HG03103 (cell line): Measurements from ENCODE around the gene SRSF3.
"Not testable (repeated sequence)": the region's sequence is repeated elsewhere in the genome, so short reads cannot be mapped to it uniquely, and the experiment has no call there.

Experiments used
- ATAC-seq: cut with Tn5 transposase; IDR thresholded peaks from one replicate; pipeline ENCODE4 v1.9.1; 2021; ENCODE audit warnings: low read depth; ENCODE audit not compliant: unreplicated experiment

Gene SRSF3

DNA sequence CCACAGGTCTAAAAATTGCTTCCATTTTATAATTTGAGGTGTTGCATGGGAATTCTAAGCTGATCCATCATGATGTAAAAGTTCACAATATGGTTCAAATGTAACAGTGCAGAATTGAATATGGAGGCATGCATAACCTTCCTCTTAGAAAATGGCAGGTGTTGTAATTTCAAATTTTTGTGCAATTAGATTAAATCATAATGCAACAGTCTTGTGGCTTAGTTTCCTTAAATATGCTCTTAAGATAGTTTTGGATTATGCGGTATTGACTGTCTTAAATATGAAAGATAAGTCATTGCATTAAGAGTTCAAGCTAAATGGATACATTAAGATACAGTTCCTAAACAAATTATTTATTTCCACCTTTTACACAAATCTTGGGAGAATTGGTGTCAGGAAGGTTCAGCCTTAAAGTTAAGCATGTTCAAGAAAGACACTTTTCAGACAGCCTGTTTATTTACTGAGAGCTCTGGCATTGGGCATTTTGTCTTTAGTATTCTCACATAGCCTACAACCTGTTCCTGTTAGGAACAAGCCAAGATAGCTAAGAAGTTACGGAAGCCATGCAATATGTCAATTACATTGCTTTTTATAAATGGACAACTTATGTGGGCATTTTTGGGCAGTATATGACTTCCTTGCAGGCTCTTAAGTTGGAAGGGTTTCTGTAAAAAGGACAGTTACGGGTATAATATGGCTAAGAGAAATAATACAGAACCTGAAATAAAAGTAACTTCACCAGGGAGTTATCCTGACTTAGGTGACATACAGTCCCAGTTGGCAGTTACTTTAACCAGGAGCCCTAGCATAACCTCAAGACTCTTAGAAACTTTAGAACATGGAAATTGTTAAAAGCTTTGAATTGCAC, 9.3 kb downstream of the SRSF3 start:
- ATAC-seq: no peak

DNA sequence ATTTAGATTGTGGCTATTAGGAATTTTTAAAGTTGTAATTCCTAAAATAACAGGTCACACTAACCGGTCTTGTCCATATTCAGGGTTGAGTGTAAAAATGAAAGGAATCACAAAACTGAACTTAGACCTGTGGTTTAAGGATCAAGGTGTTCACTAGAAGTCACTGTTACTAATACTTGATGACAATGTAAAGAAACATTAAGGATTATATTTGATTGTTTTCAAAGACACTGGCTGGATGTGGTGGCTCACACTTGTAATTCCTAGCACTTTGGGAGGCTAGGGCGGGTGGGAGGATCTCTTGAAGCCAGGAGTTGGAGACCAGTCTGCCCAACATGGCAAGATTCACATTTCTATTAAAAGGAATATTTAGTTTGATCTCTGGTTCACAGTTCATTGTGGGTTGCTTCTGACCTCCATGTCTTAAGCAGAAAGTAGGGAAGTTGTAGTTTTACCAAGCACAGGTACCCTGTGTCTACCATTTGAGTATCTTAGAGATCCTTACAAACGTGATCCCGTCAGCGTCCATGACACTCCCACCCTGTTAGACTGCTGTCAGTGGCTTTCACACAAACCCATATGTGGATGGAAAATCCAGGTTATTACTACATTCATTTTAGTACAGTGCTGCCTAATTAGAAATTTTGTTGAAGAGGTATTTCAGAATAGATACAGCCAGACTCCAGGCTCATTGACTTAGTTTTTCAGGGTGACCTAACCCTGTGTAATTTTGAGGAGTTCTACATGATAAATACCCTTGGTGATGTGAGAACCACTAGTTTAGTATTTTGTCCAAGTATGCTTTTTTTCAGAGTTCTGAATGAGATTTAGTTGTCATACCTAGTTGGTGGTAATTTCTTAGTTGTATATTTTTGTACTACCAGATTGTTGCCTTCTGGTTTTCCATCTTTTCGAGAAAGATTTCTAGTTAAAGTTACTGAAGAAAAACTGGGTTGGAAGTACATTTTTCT, 10.2 kb downstream of the SRSF3 start:
- no peak for ATAC-seq

DNA sequence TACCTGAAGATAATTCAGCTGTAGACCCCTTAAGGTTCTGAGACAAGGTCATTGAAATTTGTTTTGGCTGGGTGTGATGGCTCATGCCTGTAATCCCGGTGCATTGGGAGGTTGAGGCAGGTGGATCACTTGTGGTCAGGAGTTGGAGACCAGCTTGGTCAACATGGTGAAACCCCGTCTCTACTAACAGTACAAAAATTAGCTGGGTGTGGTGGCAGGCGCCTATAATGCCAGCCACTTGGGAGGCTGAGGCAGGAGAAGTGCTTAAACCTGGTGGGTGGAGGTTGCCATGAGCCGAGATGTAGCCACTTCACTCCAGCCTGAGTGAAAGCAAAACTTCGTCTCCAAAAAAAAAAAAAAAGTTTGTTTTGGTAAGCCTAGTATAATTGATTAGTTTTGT, 11.0 kb downstream of the SRSF3 start:
- no peak for ATAC-seq

DNA sequence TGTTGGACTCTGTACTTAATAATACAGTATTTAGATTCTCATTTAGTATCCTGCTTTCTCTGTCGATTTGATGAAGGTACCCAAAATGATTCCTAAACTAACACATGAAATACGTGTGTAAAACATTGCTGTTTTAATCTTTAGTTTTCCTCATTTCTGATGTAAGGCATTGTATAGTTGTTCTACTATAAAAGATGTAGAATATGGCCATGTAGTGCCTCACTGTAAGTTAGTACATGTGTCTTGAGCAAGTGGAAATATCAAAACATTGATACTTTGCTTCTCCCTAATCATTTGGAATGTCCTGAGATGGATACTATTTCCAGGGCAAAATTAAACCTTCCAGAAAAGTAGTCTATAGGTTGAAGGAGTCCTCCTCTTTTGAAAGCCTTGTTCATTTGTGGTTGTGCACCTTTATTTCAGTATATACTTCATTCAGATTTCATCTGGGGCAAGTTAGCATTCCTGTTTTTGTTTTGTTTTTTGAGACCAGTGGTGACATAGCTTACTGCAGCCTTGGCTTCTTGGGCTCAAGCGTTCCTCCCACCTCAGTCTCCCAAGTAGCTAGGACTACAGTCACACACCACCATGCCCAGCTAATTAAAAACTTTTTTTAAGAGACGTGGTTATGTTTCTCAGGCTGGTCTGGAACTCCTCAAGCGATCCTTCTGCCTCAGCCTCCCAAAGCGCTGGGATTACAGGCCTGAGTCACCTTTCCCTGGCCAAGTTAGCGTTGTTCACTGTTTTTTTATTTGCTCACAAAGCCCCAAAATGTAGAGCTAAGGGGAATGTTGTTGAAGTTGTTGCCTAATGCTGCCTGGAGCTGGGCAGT, 11.6 kb downstream of the SRSF3 start:
- no peak for ATAC-seq

DNA sequence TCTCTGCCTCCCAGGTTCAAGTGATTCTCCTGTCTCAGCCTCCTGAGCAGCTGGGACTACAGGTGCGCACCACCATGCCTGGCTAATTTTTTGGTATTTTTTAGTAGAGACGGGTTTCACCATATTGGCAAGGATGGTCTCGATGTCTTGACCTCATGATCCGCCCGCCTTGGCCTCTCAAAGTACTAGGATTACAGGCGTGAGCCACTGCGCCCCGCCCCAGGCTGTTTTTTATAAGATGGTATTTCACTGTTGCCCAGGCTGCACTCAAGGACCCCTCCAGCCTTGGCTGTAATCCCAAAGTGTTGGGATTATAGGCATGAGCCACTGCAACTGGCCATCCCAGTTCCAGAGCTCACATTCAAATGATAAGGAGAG, 13.1 kb downstream of the SRSF3 start:
- ATAC-seq: not testable (repeated sequence)

DNA sequence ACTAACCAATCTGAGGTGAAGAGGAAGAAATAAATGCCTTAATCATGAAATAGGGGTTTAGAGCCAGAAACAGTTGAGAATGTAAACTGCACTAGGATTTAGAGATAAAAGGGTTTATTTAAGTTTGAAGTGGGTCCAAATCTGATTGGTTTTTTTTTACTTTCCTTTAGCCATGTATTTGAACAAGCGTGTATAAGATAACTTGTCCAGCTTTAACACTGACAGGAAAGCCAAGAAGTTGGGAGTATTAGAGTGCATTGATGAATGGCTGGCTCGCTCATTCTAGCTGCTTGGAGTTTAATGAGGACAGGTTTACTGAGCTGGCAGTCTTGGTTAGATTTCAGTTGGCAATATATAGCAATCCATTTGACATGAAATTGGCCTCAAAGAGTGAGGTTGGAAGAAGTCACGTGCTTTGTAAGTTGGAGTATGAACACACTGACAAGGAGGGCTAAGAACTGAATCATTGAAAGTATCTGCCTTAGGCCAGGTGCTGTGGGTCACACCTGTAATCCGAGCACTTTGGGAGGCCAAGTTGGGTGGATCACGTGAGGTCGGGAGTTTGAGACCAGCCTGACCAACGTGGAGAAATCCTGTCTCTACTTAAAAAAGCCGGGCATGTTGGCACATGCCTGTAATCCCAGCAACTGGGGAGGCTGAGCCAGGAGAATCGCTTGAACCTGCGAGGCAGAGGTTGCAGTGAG, 13.7 kb downstream of the SRSF3 start:
- ATAC-seq: no peak

DNA sequence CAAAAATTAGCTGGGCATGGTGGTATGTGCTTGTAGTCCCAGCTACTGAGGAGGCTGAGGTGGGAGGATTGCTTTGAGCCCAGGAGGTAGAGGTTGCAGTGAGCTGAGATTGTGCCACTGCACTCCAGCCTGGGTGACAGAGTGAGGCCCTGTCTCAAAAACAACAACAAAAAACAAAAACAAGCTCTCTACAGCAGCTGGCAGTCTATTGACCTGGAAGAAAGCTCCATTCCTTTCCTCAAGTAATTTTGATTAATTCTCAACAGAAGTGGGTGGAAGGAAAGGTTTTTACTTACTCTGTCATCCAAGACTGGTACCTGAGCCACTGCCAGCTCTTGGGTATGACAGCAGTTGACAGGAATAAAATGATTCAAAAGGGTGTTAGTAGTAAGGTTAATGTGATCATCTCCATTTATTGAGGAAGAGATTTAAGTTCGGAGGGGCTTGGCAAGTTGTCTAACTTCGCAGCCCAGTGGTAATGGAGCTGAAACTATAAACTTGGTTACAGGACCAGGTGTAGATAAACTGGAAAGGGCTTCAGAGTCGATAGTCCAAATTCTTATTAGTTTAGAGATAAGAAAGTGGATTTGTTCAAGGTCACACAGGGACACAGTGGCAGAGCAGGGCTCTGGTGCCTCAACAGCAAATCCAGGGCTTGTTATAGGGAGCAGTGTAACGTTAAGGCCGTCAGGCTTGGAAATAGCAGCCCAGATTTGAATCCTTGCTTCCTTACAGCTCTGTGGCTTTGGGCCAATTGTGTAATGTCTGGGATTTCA, 14.8 kb downstream of the SRSF3 start:
- no peak for ATAC-seq

DNA sequence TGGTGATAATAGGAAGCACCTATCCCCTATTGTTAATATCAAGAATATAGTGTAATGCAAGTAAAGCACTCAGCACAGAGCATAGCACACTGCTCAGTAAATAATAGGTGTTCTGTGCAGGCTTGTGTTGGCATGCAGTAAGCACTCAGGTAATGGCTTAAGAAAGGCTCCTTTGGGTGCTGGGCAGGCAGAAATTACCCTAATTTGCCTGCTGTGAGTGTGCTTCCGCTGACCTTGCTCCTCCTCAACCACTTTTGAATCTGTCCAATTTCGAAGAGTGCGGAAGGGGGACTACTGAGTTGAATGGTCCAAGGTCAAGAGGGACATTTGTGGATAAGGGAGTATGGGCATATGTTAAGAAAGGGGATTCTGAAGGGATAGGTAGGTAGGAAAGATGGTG, 15.4 kb downstream of the SRSF3 start:
- no peak for ATAC-seq

DNA sequence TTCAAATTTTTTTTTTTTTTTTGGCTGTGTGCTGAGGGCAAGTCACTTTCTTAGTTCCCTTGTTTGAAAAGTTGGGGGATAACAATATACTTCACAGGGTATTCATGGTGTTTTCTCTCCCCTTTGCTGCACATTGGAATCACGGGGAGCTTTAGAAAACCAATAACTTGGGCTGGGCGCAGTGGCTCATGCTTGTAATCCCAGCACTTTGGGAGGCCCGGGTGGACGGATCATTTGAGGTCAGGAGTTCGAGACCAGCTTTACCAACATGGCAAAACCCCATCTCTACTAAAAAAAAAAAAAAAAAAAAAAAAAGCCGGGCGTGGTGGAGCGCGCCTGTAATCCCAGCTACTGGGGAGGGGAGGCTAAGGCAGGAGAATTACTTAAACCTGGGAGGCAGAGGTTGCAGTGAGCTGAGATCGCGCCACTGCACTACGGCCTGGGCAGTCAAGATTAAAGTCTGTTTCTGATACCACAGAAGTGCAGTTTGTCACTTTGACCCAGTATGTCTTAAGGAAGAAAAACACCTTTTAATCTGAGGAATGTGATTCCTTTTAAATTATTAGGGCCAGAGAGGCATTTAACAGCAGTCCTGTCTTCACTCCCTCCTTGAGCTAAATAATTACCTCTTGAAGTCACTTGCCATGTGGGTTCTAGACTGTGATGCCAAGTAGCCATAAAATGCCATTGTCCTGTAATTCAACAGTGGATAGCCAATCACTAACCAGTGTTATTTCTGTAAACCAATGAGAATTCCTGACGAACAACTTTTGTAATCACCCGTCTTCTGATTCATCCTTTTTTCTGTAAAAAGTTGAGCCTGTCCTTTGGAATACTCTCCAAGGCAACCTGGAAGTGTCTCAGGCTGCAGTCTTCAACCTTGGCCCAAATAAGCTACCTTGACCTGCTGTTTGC, 16.1 kb downstream of the SRSF3 start:
- no peak for ATAC-seq

DNA sequence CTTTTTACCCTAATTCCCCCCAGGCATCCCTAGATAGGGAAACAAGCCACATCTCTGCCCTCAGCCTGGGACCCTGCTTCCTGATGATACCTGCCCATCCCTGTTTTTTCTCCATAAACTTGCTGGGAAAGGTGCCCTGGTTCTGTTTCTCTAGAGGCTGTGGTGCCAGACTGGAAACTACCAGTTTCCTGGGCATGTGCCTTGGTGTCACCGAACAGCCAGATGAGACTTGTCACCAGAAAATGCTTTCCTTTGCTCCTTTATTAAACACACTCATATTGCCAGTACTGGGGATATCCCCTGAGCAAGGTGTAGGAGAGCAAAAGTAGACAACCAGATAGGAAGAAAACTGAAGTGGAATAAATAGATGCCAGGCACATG, 16.8 kb downstream of the SRSF3 start:
- no peak for ATAC-seq

DNA sequence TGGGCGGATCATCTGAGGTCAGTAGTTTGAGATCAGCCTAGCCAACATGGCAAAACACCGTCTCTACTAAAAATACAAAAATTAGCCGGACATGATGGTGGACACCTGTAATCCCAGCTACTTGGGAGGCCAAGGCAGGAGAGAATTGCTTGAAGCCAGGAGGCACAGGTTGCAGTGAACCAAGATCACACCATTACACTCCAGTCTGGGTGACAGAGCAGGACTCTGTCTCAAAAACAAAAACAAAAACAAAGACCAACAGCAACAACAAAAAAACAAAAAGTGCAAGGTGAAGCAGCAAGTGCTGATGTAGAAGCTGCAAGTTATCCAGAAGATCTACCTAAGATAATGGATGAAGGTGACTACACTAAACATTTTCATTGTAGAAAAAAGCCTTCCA, 17.5 kb downstream of the SRSF3 start:
- ATAC-seq: not testable (repeated sequence)

DNA sequence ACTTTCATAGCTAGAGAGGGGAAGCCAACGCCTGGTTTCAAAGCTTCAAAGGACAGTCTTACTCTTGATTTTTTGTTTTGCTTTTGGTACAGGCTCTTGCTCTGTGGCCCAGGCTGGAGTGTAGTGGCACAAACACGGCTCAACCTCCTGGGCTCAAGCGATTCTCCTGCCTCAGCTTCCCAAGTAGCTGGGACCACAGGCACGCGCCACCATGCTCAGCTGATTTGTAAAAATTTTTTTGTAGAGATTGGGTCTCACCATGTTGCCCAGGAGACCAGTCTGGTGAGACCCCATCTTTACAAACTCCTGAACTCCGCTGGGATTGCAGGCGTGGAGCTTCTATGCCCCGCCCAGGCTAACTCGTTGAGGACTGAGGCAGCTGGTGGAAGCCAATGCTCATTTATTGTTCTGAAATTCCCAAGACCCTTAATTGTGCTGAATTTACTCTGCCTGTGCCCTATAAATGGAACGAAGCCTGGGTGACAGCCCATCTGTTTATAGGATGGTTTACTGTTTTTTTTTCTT, 18.0 kb downstream of the SRSF3 start:
- ATAC-seq: no peak

DNA sequence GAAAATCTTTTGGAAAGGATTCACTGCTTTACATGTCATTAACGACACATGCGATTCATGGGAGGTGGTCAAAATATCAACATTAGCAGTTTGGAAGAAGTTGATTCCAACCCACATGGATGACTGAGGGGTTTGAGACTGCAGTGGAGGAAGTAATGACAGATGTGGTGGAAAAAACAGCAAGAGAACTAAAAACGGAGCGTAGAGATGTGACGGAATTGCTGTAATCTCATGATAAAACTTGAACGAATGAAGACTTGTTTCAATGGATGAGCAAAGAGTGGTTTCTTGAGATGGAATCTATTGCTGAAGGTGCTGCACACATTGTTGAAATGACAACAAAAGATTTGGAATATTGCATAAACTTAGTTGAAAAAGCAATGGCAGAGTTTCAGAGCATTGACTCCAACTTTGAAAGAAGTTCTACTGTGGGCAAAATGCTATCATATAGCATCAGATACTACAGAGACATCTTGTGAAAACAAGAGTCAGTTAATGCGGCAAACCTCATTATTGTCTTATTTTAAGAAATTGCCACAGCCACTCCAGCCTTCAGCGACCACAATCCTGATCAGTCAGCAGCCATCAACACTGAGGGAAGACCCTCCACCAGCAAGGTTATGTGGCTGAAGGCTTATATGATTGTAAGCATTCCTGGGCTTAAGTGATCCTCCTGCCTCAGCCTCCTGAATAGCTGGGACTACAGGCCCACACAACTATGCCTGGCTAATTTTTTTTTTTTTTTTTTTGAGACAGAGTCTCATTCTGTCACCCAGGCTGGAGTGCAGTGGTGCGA, 19.2 kb downstream of the SRSF3 start:
- no peak for ATAC-seq

DNA sequence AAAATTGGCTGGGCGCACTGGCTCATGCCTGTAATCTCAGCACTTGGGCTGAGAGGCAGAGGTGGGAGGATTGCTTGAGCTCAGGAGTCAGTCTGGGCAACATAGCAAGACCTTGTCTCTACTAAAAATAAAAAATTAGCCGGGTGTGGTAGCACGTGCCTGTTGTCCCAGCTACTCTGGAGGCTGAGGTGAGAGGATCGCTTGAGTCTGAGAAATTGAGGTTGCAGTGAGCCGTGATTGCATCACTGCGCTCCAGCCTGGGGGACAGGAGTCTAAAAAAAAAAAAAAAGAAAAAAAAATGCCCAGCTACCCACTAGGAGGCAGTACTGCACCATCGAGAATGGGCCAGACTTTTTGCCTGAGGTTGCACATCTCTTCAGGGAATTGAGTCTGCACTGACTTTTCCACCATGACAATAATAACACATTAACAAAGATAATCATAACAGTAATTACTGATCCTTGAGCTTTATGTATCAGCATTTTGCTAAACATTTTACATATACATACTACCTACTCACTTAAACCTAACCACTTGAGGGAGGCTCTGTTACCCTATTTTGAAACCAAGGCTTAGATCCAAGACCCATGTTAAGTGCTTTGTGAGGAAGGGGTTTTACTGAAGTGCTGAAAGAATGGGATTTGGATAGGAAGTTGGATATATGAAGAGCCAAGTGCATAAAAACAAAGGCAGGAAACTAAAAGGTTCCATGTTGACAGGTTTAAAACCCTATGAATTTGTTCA, 21.0 kb downstream of the SRSF3 start:
- ATAC-seq: no peak

DNA sequence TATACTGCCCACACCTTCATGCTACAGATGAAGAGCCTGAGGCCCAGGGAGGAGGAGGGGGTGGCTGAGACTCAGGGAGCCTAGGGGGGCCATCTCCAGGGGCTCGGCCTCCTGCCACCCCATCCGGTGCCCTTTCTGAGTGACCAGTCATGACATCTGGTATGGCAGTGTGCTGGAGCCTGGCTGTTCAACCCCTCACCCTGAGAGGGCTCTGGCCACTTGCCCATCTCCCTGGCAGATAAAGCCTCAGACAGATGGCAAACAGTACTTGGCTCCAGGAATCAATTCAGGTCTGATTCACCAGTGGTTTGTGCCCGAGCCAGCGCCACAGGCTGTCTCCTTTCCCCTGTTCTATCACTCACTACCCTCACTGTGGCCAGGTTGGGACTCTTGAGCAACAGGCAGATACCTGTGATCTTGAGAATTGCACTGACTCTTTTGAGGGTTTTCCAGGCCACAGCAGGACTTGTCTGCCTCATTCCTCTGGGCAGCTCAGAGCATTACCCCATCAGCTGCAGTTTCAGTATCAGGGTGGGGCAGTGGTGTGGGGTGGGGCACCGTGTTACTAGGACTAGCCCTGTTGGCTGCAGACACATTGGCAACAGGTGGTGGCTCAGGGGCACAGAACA, 22.8 kb downstream of the SRSF3 start:
- ATAC-seq: no peak
